GM18867 (cell line): ENCODE data around the gene PSME4.
"Not testable (repeated sequence)": the region's sequence is repeated elsewhere in the genome, so short reads cannot be mapped to it uniquely, and the experiment has no call there.

ENCODE experiments used
- ATAC-seq: cut with Tn5 transposase; IDR thresholded peaks from one replicate; pipeline ENCODE4 v1.9.1; 2021; ENCODE audit warnings: mild to moderate bottlenecking, moderate library complexity; ENCODE audit not compliant: unreplicated experiment

Gene PSME4

GRCh38 chr2:53843595-53843994 lies 127.2 kb downstream of the PSME4 start:
- no peak for ATAC-seq

- ATAC-seq: no peak
Measured at GRCh38 chr2:53842891-53843290, 127.9 kb downstream of the PSME4 start.

GRCh38 chr2:53841651-53842050 lies 129.1 kb downstream of the PSME4 start:
- not testable (repeated sequence) for ATAC-seq

GRCh38 chr2:53840580-53840979 lies 130.2 kb downstream of the PSME4 start:
- ATAC-seq: no peak

- ATAC-seq: not testable (repeated sequence)
Measured at GRCh38 chr2:53829980-53830290, 140.9 kb downstream of the PSME4 start.

- no peak for ATAC-seq
Measured at GRCh38 chr2:53829273-53829979, 141.4 kb downstream of the PSME4 start.

GRCh38 chr2:53828331-53828730 lies 142.5 kb downstream of the PSME4 start:
- no peak for ATAC-seq

- no peak for ATAC-seq
Measured at GRCh38 chr2:53827398-53828175, 143.2 kb downstream of the PSME4 start.

- no peak for ATAC-seq
Measured at GRCh38 chr2:53826587-53827397, 144.0 kb downstream of the PSME4 start.

GRCh38 chr2:53826030-53826410 lies 144.8 kb downstream of the PSME4 start:
- ATAC-seq: no peak

- ATAC-seq: not testable (repeated sequence)
Measured at GRCh38 chr2:53823639-53824038, 147.2 kb downstream of the PSME4 start.

- ATAC-seq: no peak
Measured at GRCh38 chr2:53821810-53822209, 149.0 kb downstream of the PSME4 start.

GRCh38 chr2:53820711-53821110 lies 150.1 kb downstream of the PSME4 start:
- ATAC-seq: no peak

- no peak for ATAC-seq
Measured at GRCh38 chr2:53820048-53820447, 150.7 kb downstream of the PSME4 start.

- ATAC-seq: no peak
Measured at GRCh38 chr2:53819634-53820033, 151.2 kb downstream of the PSME4 start.

- ATAC-seq: no peak
Measured at GRCh38 chr2:53818854-53819435, 151.8 kb downstream of the PSME4 start.
